Neural progenitor cell (in vitro differentiated cells): Measurements from ENCODE around the gene ACCS. TPM values are rescaled to one million over a fixed set of nuclear protein-coding genes. Genes with fewer than 3 reads are reported as not detected.
A peak's percentile ranks its signal among the peaks of the same experiment; 100 is the strongest.

Experiments
- DNase-seq: peaks from one replicate; pipeline ENCODE4 v3.0.0-alpha.2; 2016; ENCODE audit warnings: low spot score
- H2AFZ ChIP-seq: fragments of 200-600 bp; sonication (generic); replicated peaks from 2 replicates; pipeline ENCODE4 v1.6.1; 2016; ENCODE audit warnings: antibody characterized with exemption
- H3F3A ChIP-seq: fragments of 200-600 bp; sonication (generic); 2 replicates; pipeline ENCODE4 v1.6.1; 2016; ENCODE audit warnings: antibody characterized with exemption, low read depth
- H3K27ac ChIP-seq: fragments of 200-600 bp; sonication (generic); 2 replicates; pipeline ENCODE4 v1.5.1; 2016; ENCODE audit warnings: mild to moderate bottlenecking
- H3K27me3 ChIP-seq: fragments of 200-600 bp; sonication (generic); 2 replicates; pipeline ENCODE4 v1.6.1; 2016; ENCODE audit warnings: mild to moderate bottlenecking, moderate library complexity
- H3K36me3 ChIP-seq: fragments of 200-600 bp; sonication (generic); 2 replicates; pipeline ENCODE4 v1.5.1; 2016
- H3K4me1 ChIP-seq: fragments of 200-600 bp; sonication (generic); 2 replicates; pipeline ENCODE4 v1.6.1; 2016; ENCODE audit warnings: mixed run types
- H3K4me2 ChIP-seq: fragments of 200-600 bp; sonication (generic); 2 replicates; pipeline ENCODE4 v1.6.1; 2016
- H3K4me3 ChIP-seq: fragments of 200-600 bp; sonication (generic); 2 replicates; pipeline ENCODE4 v1.5.1; 2016
- H3K79me2 ChIP-seq: fragments of 200-600 bp; sonication (generic); 2 replicates; pipeline ENCODE4 v1.6.1; 2016; ENCODE audit warnings: low read depth
- H3K9ac ChIP-seq: fragments of 200-600 bp; sonication (generic); 2 replicates; pipeline ENCODE4 v1.6.1; 2016
- H3K9me3 ChIP-seq: fragments of 200-600 bp; sonication (generic); 2 replicates; pipeline ENCODE4 v1.5.1; 2016; ENCODE audit warnings: low read depth
- H4K20me1 ChIP-seq: fragments of 200-600 bp; sonication (generic); 2 replicates; pipeline ENCODE4 v1.6.1; 2016; ENCODE audit warnings: low read depth
- H3K27ac Mint-ChIP-seq: 3 replicates; pipeline ENCODE4 v1.8.0; 2021; ENCODE audit warnings: mixed read lengths
- H3K27me3 Mint-ChIP-seq: 2 replicates; pipeline ENCODE4 v1.8.0; 2022; ENCODE audit warnings: low read depth, mild to moderate bottlenecking, inconsistent platforms, moderate library complexity, mixed read lengths; ENCODE audit not compliant: insufficient read depth
- H3K36me3 Mint-ChIP-seq: 3 replicates; pipeline ENCODE4 v1.8.0; 2021; ENCODE audit warnings: mixed read lengths
- H3K4me1 Mint-ChIP-seq: 3 replicates; pipeline ENCODE4 v1.8.0; 2021; ENCODE audit warnings: mixed read lengths
- H3K4me3 Mint-ChIP-seq: 3 replicates; pipeline ENCODE4 v1.8.0; 2021; ENCODE audit warnings: mild to moderate bottlenecking, moderate library complexity, mixed read lengths
- H3K9me3 Mint-ChIP-seq: 3 replicates; pipeline ENCODE4 v1.8.0; 2020; ENCODE audit warnings: mixed read lengths
- EZH2 ChIP-seq: fragments of 200-600 bp; sonication (generic); IDR thresholded peaks from 2 replicates; pipeline ENCODE4 v1.6.1; 2017; ENCODE audit warnings: antibody characterized with exemption, mild to moderate bottlenecking, moderate library complexity
- EZH2phosphoT487 ChIP-seq: fragments of 200-600 bp; sonication (generic); IDR thresholded peaks from 2 replicates; pipeline ENCODE4 v1.6.1; 2017; ENCODE audit warnings: antibody characterized with exemption
- total RNA-seq: library from RNA; depleted of rRNA; stranded (reverse); fragments of >200 nt; gene quantifications from 2 replicates; pipeline ENCODE4 v1.2.3, GENCODE V29; 2015; ENCODE audit warnings: low replicate concordance
- TF ChIP-seq, protein P1 (sequence below): fragments of 200-600 bp; sonication (generic); IDR thresholded peaks from 2 replicates; pipeline ENCODE4 v1.5.1; 2017; ENCODE audit warnings: antibody characterized with exemption, mild to moderate bottlenecking

The ACCS gene
- total RNA-seq, 1 donor from 2014 or later: 7.0 TPM

DNA sequence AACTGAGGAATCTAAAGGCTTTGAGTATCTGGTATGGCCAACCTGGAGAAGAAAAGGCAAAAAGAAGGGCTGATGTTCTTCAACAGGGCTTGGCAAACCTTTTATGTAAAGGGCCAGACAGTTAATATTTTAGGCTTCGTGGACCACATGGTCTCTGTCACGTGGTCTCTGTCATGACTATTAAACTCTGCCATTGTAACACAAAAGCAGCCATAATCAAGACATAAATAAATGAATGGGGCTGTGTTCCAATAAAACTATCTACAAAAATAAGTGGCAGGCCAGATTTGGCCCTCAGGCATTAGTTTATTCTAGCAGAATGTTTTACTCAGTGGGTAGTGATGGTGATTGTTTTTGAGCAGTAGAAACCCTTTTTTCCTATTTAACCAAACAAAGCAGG is 18.8 kb upstream of the ACCS start:
- H3K27me3 Mint-ChIP-seq: peaks cover 2% of the 10 kb centered on the region
- Histone ChIP-seq H3K9me3 (no peaks in the 10 kb centered on the region), H3K27ac (no peak overlapping the region), H3K79me2 (no peaks in the 10 kb centered on the region), H3K9ac (no peak overlapping the region), H3K4me2 (no peak overlapping the region), H3K27me3 (peaks cover 11% of the 10 kb centered on the region), H3K4me3 (no peak overlapping the region), H2AFZ (no peak overlapping the region), H3K36me3 (no peaks in the 10 kb centered on the region), H3F3A (no peaks in the 10 kb centered on the region), H3K4me1 (no peaks in the 10 kb centered on the region), H4K20me1 (no peaks in the 10 kb centered on the region)
- H3K4me1 Mint-ChIP-seq: peaks cover 7% of the 10 kb centered on the region
- H3K36me3 Mint-ChIP-seq: no peaks in the 10 kb centered on the region
- DNase-seq: no peak
- no peak for TF ChIP-seq EZH2
- TF ChIP-seq, protein P1, sequence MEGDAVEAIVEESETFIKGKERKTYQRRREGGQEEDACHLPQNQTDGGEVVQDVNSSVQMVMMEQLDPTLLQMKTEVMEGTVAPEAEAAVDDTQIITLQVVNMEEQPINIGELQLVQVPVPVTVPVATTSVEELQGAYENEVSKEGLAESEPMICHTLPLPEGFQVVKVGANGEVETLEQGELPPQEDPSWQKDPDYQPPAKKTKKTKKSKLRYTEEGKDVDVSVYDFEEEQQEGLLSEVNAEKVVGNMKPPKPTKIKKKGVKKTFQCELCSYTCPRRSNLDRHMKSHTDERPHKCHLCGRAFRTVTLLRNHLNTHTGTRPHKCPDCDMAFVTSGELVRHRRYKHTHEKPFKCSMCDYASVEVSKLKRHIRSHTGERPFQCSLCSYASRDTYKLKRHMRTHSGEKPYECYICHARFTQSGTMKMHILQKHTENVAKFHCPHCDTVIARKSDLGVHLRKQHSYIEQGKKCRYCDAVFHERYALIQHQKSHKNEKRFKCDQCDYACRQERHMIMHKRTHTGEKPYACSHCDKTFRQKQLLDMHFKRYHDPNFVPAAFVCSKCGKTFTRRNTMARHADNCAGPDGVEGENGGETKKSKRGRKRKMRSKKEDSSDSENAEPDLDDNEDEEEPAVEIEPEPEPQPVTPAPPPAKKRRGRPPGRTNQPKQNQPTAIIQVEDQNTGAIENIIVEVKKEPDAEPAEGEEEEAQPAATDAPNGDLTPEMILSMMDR: no peak
- no peak for TF ChIP-seq EZH2phosphoT487
- H3K27ac Mint-ChIP-seq: no peak overlapping the region
- H3K4me3 Mint-ChIP-seq: no peak overlapping the region
- H3K9me3 Mint-ChIP-seq: no peaks in the 10 kb centered on the region

DNA sequence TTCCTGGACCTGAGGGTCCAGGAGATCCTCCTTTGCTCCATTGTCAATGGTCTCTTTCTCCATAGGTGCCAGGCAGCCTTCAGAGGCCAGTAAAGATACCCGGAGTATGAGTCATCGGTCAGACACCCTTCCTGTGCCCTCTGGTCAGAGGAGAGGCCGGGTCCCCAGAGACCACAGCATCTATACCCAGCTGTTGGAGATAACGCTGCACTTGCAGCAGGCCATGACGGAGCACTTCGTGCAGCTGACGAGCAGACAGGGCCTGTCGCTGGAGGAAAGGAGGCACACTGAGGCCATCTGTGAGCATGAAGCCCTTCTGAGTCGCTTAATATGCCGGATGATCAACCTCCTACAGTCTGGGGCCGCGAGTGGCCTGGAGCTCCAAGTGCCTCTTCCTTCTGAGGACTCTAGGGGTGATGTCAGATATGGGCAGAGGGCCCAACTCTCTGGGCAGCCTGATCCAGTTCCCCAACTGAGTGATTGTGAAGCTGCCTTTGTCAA is 18.1 kb upstream of the ACCS start, which contains the start of gene ACCSL:
Gene ACCSL (plus strand): TSS at position 51 of the 501 bp plus-strand sequence. CDS start 56 bp downstream, at position 107.
- Histone ChIP-seq H3K27me3 (peaks cover 11% of the 10 kb centered on the region), H3K79me2 (no peaks in the 10 kb centered on the region), H3K9ac (no peak within 1 kb of the TSS), H3K4me3 (no peak within 1 kb of the TSS), H3K27ac (no peak within 1 kb of the TSS), H3K9me3 (no peaks in the 10 kb centered on the region), H3K4me2 (no peak within 1 kb of the TSS), H2AFZ (no peak within 1 kb of the TSS), H3K4me1 (no peaks in the 10 kb centered on the region), H4K20me1 (no peaks in the 10 kb centered on the region), H3F3A (no peaks in the 10 kb centered on the region), H3K36me3 (no peaks in the 10 kb centered on the region)
- no peaks in the 10 kb centered on the region for H3K36me3 Mint-ChIP-seq
- no peak for TF ChIP-seq EZH2
- TF ChIP-seq, protein P1: no peak
- TF ChIP-seq EZH2phosphoT487: no peak
- peaks cover 7% of the 10 kb centered on the region for H3K4me1 Mint-ChIP-seq
- peak within 1 kb of the TSS; percentile 17 for H3K4me3 Mint-ChIP-seq
- H3K27me3 Mint-ChIP-seq: peaks cover 2% of the 10 kb centered on the region
- DNase-seq: no peak
- no peak within 1 kb of the TSS for H3K27ac Mint-ChIP-seq
- no peaks in the 10 kb centered on the region for H3K9me3 Mint-ChIP-seq

DNA sequence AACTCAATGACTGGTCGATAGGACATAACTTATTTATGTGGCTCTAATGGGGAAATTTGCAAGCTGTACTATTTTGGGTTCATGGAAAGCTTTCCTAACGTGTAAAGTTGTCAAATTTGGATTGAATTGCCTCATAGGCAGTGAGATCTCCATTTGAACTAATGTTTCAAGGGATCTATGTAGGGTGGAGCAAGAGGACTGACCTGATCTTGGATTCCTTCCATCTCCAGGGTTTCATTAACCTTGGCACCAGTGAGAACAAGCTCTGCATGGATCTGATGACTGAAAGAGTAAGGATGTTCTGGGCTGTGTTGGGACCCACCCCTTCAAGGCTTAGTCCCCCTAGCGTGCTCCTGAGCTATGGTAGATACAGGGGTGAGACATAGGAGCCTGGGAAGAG is 16.2 kb upstream of the ACCS start:
- TF ChIP-seq, protein P1: no peak
- no peak for TF ChIP-seq EZH2phosphoT487
- TF ChIP-seq EZH2: no peak
- Histone ChIP-seq H3K4me1 (no peaks in the 10 kb centered on the region), H3K27ac (no peak overlapping the region), H3K27me3 (peaks cover 11% of the 10 kb centered on the region), H3K36me3 (no peaks in the 10 kb centered on the region), H3K79me2 (no peaks in the 10 kb centered on the region), H3F3A (no peaks in the 10 kb centered on the region), H4K20me1 (no peaks in the 10 kb centered on the region), H3K4me3 (no peak overlapping the region), H3K9ac (no peak overlapping the region), H3K4me2 (no peak overlapping the region), H3K9me3 (no peaks in the 10 kb centered on the region), H2AFZ (no peak overlapping the region)
- no peak overlapping the region for H3K27ac Mint-ChIP-seq
- H3K9me3 Mint-ChIP-seq: no peaks in the 10 kb centered on the region
- peaks cover 7% of the 10 kb centered on the region for H3K4me1 Mint-ChIP-seq
- no peak for DNase-seq
- H3K27me3 Mint-ChIP-seq: peaks cover 2% of the 10 kb centered on the region
- no peak overlapping the region for H3K4me3 Mint-ChIP-seq
- no peaks in the 10 kb centered on the region for H3K36me3 Mint-ChIP-seq
